ENCODE data around the gene EZR.

- TF ChIP-seq, protein P1, sequence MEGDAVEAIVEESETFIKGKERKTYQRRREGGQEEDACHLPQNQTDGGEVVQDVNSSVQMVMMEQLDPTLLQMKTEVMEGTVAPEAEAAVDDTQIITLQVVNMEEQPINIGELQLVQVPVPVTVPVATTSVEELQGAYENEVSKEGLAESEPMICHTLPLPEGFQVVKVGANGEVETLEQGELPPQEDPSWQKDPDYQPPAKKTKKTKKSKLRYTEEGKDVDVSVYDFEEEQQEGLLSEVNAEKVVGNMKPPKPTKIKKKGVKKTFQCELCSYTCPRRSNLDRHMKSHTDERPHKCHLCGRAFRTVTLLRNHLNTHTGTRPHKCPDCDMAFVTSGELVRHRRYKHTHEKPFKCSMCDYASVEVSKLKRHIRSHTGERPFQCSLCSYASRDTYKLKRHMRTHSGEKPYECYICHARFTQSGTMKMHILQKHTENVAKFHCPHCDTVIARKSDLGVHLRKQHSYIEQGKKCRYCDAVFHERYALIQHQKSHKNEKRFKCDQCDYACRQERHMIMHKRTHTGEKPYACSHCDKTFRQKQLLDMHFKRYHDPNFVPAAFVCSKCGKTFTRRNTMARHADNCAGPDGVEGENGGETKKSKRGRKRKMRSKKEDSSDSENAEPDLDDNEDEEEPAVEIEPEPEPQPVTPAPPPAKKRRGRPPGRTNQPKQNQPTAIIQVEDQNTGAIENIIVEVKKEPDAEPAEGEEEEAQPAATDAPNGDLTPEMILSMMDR (IDR thresholded peaks at IDR 0.05; ENCODE audit: low read depth, low read length) = no peak
- TF ChIP-seq EZH2phosphoT487 (IDR thresholded peaks at IDR 0.05; ENCODE audit: low read depth) = no peak
Observed at GRCh38 chr6:158854214-158855101, 35.3 kb upstream of the EZR start.

All from OCI-LY3 (cell line).